PC-3 (cell line): Measurements from ENCODE around the gene PLEKHN1.
"Not testable (repeated sequence)": the region's sequence is repeated elsewhere in the genome, so short reads cannot be mapped to it uniquely, and the experiment has no call there.

Source experiments
- EZH2 ChIP-seq: fragments of 300-600 bp; sonication (generic); IDR thresholded peaks from one replicate; pipeline ENCODE4 v1.6.1; 2017; ENCODE audit warnings: antibody characterized with exemption, mild to moderate bottlenecking, low read length; ENCODE audit not compliant: unreplicated experiment
- TF ChIP-seq, protein P1 (sequence below): fragments of 300-600 bp; sonication (generic); conservative IDR thresholded peaks from 2 replicates; pipeline ENCODE4 v1.5.1; 2017; ENCODE audit warnings: antibody characterized with exemption, low read depth, mild to moderate bottlenecking, low read length

- TF ChIP-seq EZH2, result not testable (repeated sequence)
- TF ChIP-seq, protein P1, sequence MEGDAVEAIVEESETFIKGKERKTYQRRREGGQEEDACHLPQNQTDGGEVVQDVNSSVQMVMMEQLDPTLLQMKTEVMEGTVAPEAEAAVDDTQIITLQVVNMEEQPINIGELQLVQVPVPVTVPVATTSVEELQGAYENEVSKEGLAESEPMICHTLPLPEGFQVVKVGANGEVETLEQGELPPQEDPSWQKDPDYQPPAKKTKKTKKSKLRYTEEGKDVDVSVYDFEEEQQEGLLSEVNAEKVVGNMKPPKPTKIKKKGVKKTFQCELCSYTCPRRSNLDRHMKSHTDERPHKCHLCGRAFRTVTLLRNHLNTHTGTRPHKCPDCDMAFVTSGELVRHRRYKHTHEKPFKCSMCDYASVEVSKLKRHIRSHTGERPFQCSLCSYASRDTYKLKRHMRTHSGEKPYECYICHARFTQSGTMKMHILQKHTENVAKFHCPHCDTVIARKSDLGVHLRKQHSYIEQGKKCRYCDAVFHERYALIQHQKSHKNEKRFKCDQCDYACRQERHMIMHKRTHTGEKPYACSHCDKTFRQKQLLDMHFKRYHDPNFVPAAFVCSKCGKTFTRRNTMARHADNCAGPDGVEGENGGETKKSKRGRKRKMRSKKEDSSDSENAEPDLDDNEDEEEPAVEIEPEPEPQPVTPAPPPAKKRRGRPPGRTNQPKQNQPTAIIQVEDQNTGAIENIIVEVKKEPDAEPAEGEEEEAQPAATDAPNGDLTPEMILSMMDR, result not testable (repeated sequence)
These were observed 10.5 kb downstream of the PLEKHN1 start for GRCh38 chr1:976791-977190.
